GM18520 (cell line): ENCODE measurements around the gene KLHL24.
A peak's percentile ranks its signal among the peaks of the same experiment; 100 is the strongest.
"Not testable (repeated sequence)": the region's sequence is repeated elsewhere in the genome, so short reads cannot be mapped to it uniquely, and the experiment has no call there.

ENCODE experiments used
- ATAC-seq: cut with Tn5 transposase; IDR thresholded peaks from one replicate; pipeline ENCODE4 v1.9.1; 2021; ENCODE audit not compliant: unreplicated experiment

Gene KLHL24

DNA sequence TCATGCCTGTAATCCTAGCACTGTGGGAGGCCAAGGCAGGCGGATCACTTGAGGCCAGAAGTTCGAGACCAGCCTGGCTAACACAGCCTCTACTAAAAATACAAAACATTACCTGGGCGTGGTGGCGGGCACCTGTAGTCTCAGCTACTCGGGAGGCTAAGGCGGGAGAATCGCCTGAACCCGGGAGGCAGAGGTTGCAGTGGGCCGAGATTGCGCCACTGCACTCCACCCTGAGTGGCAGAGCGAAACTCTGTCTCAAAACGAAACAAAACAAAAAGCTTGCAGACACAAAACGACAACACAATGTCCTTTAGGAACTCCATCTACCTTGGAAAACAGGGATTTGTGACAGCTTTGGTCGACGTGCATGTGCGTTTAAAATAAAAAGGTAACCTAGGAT lies 716 bp upstream of the KLHL24 start:
- ATAC-seq = no peak

GRCh38 chr3:183635107-183635430 lies 354 bp upstream of the KLHL24 start:
- ATAC-seq = no peak

DNA sequence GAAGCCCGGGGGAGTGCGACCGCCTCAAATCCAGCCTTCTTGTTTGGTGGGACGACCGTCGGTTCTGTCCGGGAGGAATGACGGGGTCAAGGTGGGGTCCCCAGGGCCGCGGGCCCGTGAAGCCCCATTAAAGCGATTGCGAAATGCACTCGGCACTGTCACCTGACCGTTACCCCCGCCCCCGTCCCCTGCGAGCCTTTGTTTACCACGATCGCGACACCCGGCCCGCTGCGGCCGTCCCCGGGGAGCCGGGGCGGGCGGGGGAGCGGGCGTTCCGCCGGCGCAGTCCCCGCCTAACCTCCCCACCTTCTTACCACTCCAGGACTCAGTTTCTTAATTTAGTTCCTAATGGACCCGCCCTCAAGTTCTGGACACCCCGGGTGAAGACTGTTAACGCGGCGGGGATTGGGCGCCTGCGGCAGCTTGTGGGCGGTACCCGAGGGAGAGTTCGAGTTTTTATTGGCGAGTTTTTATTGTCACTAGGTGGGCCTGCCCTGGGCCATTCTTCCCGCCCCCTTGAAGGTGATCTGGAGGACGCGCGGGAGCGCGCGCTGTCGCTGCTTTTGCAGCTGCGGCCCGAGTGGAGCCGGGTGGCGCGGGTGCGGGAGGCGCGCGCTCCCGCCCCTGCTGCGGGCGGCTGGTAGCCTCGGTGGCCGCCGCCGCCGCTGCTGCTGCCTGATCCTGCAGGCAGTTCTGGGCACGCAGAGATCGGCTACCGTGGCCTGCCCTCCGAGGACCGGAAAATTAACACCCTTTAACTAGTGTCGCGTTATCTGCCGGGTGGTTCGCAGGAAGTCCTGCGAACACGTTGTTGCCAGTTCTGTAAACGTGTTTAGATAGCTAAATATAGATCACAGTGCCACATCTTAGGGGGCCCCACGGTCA lies 1.0 kb downstream of the KLHL24 start:
- ATAC-seq = peak; percentile 76

GRCh38 chr3:183637106-183637486 lies 1.7 kb downstream of the KLHL24 start:
- ATAC-seq = no peak

DNA sequence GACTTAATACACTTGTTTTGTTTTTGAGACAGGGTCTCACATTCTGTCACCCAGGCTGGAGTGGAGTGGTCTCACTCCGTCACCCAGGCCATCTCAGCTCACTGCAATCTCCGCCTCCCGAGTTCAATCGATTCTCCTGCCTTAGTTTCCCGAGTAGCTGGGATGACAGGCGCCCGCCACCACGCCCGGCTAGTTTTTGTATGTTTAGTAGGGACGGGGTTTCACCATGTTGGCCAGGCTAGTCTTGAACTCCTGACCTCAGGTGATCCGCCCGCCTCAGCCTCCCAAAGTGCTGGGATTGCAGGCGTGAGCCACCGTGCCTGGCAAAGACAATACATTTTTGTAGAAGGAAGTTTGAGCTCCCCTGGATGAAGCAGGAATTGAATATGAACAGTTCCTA lies 2.2 kb downstream of the KLHL24 start:
- not testable (repeated sequence) for ATAC-seq

GRCh38 chr3:183638101-183638852 lies 2.9 kb downstream of the KLHL24 start:
- ATAC-seq = no peak

GRCh38 chr3:183640635-183641034 lies 5.2 kb downstream of the KLHL24 start:
- ATAC-seq = not testable (repeated sequence)

DNA sequence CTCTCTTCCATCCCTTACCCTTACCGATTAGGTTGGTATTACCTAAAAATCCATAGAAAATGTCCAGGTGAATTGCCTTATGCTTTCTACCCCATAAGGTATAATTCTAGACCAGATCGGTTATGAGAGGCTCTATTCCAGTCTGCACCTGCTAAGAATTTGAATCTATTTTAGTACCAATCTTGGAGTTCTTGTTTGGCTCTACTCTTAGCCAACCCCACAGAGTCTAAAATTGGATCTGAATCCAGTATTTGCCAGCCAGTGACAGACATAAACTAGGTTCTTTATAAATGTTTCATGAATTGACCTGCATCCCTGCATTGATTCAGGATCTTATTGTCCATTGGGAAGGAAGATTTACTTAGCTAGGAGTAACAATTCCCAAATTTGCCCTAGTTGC lies 6.5 kb downstream of the KLHL24 start:
- ATAC-seq = no peak

- ATAC-seq = no peak
Observed at GRCh38 chr3:183644244-183644643, 8.8 kb downstream of the KLHL24 start.

DNA sequence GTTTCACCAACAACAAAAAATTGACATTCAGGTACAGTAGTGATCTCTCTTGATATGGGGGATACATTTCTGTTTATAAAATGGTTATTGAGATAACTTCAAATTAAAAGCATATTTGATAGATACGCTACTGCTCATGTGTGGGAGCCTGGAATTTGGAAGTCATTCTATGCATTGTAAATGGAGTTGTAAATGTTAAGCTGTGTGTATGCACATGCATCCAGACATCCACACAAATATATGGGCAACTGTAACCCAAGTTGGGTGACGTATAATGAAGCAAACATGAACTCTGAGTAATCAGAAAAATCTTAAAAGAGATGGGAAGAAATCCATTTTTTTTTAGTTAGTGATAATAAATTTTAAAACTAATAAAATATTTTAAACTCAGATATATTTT lies 9.8 kb downstream of the KLHL24 start:
- ATAC-seq = no peak

- no peak for ATAC-seq
Observed at GRCh38 chr3:183650554-183650953, 15.1 kb downstream of the KLHL24 start.

- no peak for ATAC-seq
Observed at GRCh38 chr3:183653209-183654064, 18.0 kb downstream of the KLHL24 start.

GRCh38 chr3:183654727-183655126 lies 19.3 kb downstream of the KLHL24 start:
- no peak for ATAC-seq

- no peak for ATAC-seq
Observed at GRCh38 chr3:183662099-183662498, 26.7 kb downstream of the KLHL24 start.

- no peak for ATAC-seq
Observed at GRCh38 chr3:183664913-183665381, 29.5 kb downstream of the KLHL24 start.

DNA sequence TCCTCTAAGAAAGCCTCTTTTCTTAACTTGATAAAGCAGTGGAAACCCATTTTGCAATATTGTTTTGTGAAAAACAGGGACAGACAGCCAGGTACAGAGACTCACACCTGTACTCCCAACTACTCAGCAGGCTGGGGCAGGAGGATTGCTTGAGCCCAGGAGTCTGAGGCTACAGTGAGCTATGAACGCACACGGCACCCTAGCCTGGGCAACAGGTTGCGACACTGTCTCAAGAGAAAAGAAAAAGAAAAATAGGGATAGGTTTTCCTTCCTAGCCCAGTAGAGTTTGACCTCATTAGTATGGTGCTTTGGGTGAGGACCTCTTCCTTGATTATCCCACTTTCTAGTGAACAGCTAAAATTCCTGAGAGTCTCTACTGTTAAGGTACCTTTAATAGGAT lies 44.6 kb downstream of the KLHL24 start:
- ATAC-seq = no peak

- ATAC-seq = no peak
Observed at GRCh38 chr3:183687705-183688104, 52.3 kb downstream of the KLHL24 start.

- no peak for ATAC-seq
Observed at GRCh38 chr3:183688874-183689273, 53.5 kb downstream of the KLHL24 start.

DNA sequence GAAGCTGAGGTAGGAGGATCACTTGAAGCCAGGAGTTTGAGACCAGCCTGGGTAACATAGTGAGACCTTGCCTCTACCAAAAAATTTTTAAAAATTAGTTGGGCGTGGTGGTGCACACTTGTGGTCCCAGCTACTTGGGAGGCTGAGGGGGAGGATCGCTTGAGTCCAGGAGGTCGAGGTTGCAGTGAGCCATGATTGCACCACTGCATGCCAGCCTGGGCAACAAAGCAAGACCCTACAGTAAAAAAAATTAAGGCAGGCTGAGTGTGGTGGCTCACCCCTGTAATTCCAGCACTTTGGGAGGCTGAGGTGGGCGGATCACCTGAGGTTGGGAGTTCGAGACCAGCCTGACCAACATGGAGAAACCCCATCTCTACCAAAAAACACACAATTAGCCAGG lies 54.2 kb downstream of the KLHL24 start:
- not testable (repeated sequence) for ATAC-seq

DNA sequence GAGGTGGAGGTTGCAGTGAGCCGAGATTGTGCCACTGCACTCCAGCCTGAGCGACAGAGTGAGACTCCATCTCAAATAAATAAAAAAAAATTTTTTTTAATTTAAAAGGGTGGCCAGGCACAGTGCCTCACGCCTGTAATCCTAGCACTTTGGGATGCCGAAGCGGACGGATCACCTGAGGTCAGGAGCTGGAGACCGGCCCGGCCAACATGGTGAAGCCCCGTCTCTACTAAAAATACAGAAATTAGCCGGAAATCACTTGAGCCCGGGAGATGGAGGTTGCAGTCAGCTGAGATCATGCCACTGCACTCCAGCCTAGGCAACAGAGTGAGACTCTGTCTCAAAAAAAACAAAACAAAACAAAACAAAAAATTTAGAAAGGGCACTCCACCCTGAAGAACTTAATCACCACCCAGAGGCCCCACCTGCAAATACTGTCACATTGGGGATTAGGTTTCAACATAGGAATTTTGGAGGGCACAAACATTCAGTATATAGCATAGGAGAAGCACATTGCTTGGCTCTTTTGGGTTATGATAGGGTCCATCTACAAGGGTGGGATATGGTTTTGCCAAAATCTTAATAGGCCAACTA lies 55.1 kb downstream of the KLHL24 start:
- no peak for ATAC-seq

DNA sequence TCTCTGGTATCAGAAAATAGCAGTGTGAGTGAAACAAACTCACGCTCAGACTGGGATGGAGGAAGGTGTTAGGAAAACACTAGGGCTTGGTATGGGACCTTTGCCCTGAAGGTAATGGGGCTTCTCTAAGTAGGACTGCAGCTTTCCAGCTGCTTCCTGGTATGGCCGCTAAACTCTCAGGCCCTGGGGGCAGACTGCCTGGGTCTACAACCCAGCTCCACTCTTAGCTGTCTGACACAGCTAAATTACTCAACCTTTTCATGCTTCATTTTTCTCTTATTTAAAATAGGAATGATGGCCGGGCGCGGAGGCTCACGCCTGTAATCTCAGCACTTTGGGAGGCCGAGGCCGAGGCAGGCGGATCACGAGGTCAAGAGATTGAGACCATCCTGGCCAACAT lies 57.0 kb downstream of the KLHL24 start:
- ATAC-seq = no peak
